Fibroblast of skin of left quadriceps (primary cell): Measurements from ENCODE around the gene PREPL.

ENCODE experiments used
- DNase-seq, 2 experiments: peaks; one replicate each; pipeline ENCODE4 v3.0.0-alpha.2; 2013; ENCODE audit warnings: low read depth in 2 of 2

Gene PREPL

GRCh38 chr2:44295633-44296359 lies 65.5 kb downstream of the PREPL start:
- DNase-seq, result no peak

- DNase-seq, result no peak
Measured at GRCh38 chr2:44295113-44295512, 66.2 kb downstream of the PREPL start.

GRCh38 chr2:44291281-44292248 lies 69.7 kb downstream of the PREPL start:
- DNase-seq, result peak; percentile 31 to 41

- DNase-seq, result peak in 1 of 2 experiments; percentile 8
Measured at GRCh38 chr2:44290261-44290660, 71.0 kb downstream of the PREPL start.

GRCh38 chr2:44286884-44287638 lies 74.2 kb downstream of the PREPL start:
- DNase-seq, result no peak

GRCh38 chr2:44286119-44286883 lies 75.0 kb downstream of the PREPL start:
- DNase-seq, result no peak

- no peak for DNase-seq
Measured at GRCh38 chr2:44285174-44285573, 76.1 kb downstream of the PREPL start.

GRCh38 chr2:44283116-44283666 lies 78.1 kb downstream of the PREPL start:
- DNase-seq, result no peak

GRCh38 chr2:44280869-44281268 lies 80.4 kb downstream of the PREPL start:
- DNase-seq, result no peak

GRCh38 chr2:44277541-44277940 lies 83.8 kb downstream of the PREPL start:
- no peak for DNase-seq

GRCh38 chr2:44275927-44276303 lies 85.4 kb downstream of the PREPL start:
- DNase-seq, result no peak

GRCh38 chr2:44273596-44273995 lies 87.7 kb downstream of the PREPL start:
- DNase-seq, result no peak

GRCh38 chr2:44273076-44273475 lies 88.2 kb downstream of the PREPL start:
- no peak for DNase-seq

- no peak for DNase-seq
Measured at GRCh38 chr2:44271296-44271695, 90.0 kb downstream of the PREPL start.

- no peak for DNase-seq
Measured at GRCh38 chr2:44269831-44270230, 91.5 kb downstream of the PREPL start.

- DNase-seq, result no peak
Measured at GRCh38 chr2:44267796-44268648, 93.3 kb downstream of the PREPL start.
